GOT3 (cell line): Measurements from ENCODE around the gene TEX54.

ENCODE experiments used
- DNase-seq: peaks from one replicate; lab custom pipeline; 2025; ENCODE audit warnings: mixed read lengths; lab: John Stamatoyannopoulos, UW

TEX54 gene

DNA sequence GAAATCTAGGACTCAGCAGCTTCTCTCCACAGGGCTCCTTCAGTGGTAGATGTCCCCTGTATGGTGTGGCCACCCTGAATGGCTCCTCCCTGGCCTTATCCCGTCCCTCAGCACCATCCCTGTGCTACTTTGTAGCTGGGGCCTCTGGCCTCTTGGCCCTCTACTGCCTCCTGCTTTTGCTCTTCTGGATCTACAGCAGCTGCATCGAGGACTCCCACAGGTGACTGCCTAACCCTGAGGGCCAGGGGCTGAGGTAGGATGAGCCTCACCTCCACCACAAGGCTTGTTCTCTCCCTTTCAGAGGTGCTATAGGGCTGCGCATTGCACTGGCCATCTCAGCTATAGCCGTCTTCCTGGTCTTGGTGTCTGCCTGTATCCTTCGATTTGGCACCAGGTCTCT, 43.6 kb downstream of the TEX54 start:
- DNase-seq, result no peak

DNA sequence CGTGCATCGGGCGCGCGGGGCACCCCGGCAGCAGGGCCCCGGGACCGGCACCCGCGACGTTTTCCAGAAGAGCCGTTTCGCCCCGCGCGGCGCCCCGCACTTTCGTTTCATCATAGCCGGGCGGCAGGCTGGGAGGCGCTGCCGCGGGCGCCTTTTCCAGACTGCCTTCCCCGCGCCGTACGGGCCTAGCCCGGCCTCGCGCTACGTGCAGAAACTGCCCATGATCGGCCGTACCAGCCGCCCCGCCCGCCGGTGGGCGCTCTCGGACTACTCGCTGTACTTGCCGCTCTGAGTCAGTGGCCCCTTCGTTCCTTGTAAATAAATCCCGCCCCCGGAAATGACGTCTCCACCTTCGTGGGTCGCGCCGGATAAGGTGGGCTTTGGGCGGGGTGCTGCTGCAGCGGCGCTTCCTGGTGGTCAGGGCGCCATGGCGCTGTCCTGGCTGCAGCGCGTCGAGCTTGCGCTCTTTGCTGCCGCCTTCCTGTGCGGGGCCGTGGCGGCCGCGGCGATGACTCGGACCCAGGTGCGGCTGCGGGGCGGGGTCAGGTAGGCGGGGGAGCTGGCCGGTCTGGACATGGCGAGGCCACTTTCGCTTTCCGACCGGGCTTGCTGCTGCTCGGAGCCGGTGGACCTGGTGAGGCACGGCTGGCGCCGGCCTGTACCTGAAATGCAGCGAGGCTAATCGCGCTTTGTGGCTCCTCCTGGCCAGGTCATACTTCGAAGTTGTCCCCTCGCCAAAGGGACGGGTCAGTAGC, 45.5 kb downstream of the TEX54 start, which contains the start of gene TMEM179B:
TSS of gene TMEM179B (plus strand) at position 398 of the 755 bp plus-strand sequence. CDS start at position 428, 30 bp downstream.
- peak; percentile 86 for DNase-seq

GRCh38 chr11:62786318-62787004, 46.2 kb downstream of the TEX54 start:
- DNase-seq, result peak; percentile 65

DNA sequence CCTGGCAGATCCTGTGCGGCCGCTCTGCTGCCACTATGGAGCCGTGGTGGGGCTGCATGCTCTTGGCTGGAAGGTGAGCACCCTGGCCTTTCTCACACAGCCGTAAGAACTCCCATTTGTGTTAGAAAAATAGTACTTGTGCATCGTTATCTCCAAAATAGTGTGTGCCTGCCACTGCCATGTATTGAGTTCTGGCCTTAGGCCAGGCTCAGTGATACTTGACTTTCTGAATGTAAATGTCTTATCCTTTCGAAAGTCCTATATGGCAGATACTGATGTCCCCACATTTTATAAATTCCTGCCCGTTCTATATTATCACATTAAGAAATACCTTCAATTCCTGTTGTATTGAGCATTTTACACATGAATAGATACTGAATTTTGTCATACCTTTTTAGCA, 49.9 kb downstream of the TEX54 start:
- no peak for DNase-seq
